ENCODE measurements around the gene KRT71. TPM values are rescaled to one million over a fixed set of nuclear protein-coding genes. Genes with fewer than 3 reads are reported as not detected.

KRT71 gene
- polyA plus RNA-seq, 1 donor = not detected

- peak; percentile 25 for DNase-seq (ENCODE audit: low read depth)
Observed at GRCh38 chr12:52539083-52539820, 13.7 kb downstream of the KRT71 start.

- DNase-seq (ENCODE audit: low read depth) = no peak
Observed at GRCh38 chr12:52537101-52537500, 15.8 kb downstream of the KRT71 start.

- no peak for DNase-seq (ENCODE audit: low read depth)
Observed at GRCh38 chr12:52535574-52535973, 17.4 kb downstream of the KRT71 start.

- no peak for DNase-seq (ENCODE audit: low read depth)
Observed at GRCh38 chr12:52534482-52534881, 18.5 kb downstream of the KRT71 start.

DNA sequence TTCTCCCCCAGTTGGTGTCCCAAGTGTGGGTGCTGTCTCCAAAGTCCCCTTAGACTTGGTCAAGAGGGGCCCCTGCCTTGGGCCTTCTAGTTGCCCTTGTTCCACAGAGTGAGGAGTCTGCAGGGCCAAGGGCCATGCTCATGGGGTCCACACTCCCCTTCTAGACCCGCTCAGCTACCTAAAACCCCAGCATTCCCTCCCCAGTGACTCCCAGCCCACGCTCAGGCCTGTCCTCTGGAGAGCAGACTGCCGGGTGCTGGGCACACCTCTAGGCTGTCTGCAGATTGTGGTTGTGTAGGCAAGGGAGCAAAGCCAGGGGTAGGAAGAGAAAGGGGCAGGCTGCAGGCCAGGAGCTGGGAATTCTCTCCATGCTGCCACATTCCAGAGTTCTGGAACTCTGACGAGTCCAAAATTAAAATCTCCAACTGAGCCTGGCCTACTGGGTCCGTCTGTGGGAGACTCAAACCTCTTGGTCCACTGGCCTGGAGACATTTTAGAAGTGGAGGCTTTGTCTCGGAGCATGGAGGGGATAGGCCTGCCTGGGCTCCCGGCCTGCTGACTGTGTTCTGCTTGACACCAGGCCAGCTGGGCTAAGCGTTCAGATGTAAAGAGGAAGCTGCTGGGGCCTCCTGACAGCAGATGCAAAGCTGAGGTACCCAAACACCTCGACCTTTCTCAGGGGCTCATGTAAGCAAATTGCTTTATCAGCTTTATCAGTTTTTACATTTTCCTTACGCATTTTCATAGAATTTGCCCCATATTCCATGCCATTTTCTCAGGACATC is 19.1 kb downstream of the KRT71 start:
- no peak for DNase-seq (ENCODE audit: low read depth)

GRCh38 chr12:52532636-52533035 is 20.3 kb downstream of the KRT71 start:
- DNase-seq (ENCODE audit: low read depth) = no peak

DNA sequence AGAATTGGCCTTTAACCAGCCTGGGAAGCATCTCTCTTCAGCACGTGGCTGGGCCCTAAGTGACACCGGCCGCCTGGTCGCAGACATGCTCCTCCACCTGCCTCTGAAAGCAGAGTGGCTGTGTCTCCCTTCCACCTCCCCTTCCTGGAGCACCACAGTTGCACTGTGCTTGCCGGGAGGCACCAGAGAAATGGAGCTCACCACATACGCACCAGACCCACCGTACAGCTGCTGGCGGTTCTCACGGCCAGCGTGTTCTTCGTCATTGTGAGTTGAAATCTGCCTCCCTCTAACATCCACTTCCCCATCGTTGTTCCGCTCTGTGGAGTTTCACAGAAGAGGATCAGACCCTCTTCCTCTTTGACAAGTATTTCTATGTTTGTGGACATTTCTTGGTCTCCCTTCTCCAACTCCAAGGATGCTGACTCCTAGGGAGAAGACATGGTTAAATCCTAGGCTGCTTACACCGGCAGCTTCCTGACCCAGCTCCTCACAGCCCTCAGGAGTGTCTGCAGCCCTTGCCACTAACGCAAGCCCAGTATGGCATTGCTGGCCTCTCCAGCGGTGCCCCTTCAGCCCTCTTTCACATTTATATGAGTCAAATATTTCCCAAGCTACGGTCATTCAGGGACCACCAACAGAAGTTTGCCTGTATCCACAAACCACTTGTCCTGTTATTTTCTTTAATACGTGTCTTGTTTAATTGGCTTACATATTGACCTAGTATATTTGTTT is 21.2 kb downstream of the KRT71 start:
- no peak for DNase-seq (ENCODE audit: low read depth)

DNA sequence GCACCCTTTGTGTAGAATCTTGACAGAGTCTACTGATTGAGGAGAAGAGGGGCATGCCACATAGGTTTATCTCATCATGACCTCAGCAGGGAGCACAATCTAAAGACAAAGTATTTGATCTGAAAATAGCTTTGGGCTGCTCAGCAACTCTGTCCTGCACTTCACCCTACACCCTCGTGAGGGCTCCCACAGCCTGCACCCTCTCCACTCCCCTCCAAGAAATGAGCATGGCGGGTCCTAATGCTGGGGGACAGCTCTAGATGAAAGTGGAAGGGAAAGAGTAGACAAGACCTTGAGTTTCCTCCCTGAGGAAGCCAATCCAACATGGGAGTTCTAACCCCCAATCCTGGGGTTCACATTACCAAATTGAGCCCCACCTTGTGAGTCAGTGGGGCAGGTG is 22.0 kb downstream of the KRT71 start:
- no peak for DNase-seq (ENCODE audit: low read depth)

GRCh38 chr12:52530366-52530765 is 22.6 kb downstream of the KRT71 start:
- DNase-seq (ENCODE audit: low read depth) = no peak

GRCh38 chr12:52529846-52530245 is 23.1 kb downstream of the KRT71 start:
- DNase-seq (ENCODE audit: low read depth) = no peak

DNA sequence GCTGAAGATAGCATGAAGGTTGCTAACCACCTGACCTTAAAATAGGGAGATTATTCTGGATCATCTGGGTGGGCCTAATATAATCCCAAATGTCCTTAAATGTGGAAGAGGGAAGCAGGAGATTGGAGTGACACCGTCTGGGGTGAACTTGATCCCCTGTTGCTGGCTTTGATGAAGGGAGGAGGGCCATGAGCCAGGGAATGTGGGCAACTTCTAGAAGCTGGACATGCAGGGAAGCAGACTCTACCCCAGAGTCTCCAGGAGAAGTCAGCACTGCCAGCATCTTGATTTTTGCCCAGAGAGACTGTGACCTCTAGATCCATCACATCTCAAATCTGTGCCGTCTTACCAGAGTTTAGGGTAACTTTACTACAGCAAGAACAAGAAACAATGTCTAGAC is 23.5 kb downstream of the KRT71 start:
- no peak for DNase-seq (ENCODE audit: low read depth)

DNA sequence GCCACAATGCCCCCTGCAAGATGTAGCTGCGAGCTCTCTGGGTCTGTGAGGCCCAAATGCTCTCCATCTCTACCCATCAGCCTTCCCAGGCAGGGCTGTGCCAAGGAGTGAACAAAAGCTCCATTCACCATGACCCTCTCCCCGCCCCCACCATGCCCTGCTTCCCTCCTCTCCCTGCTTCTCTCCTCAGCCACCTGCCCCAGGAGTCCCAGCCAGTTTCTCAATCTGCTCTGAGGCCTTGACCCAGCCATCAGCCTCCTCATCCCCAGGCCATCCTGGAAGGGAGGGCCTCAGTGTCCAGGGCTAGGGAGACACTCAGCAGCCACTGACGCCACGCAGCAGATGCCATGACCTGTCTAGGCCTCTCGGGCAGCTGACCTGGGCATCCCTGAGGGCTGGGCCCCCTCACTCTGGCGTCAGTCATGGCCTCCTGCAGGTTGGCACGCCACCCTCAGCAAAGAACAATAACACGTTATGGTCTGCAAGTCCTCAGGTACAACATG is 24.3 kb downstream of the KRT71 start:
- DNase-seq (ENCODE audit: low read depth) = no peak

DNA sequence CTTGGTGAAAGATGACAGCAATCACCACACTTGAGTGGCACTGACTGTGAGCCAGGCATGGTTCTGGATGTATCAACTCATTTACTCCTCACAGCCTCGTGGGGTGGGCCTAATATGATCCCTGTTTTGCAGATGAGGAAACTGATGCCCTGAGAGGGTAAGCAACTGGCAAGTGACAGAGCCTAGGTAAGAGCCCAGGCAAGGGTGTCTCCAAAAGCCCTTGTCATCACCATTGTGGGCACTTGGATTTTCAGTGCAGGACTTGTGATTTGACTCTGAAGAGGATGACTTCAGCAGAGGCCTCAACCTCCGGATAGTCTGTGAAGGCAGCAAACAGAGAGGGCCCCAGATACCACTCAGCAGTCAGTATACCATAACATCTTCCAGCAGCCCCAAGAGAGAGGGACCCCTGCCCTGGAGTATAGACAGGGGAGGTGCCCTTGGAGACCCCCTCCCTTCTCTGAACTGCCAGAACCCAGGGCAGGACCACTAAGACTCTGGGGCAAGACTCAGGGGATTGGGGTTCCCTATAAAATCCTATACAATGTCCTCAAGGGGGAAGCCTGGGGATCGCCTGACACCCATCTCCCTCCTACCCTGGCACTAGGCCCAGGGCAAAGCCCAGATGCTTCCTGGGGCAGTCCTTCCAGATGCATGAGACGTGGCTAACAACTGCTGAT is 25.7 kb downstream of the KRT71 start:
- no peak for DNase-seq (ENCODE audit: low read depth)

DNA sequence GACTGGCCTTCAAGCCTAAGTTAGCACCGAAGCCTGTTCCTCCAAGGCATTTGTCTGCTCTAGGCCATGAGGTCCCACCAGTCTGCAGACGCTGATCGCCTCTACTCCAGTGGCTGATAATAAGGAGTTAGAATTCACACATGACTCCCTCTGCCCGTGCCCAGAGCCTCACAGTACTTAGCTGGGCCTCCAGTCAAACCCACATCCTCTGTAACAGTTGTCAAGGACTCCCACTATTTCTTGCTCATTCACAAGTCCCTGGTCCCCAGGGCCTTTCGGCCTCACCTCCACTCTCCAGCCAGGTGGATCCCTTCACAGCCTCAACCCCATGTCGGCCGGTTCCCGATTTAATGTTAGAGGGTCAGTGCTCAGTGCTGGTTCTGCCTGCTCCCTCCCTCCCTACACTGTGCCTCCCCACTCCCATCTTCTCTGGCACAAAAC is 26.4 kb downstream of the KRT71 start:
- DNase-seq (ENCODE audit: low read depth) = no peak

DNA sequence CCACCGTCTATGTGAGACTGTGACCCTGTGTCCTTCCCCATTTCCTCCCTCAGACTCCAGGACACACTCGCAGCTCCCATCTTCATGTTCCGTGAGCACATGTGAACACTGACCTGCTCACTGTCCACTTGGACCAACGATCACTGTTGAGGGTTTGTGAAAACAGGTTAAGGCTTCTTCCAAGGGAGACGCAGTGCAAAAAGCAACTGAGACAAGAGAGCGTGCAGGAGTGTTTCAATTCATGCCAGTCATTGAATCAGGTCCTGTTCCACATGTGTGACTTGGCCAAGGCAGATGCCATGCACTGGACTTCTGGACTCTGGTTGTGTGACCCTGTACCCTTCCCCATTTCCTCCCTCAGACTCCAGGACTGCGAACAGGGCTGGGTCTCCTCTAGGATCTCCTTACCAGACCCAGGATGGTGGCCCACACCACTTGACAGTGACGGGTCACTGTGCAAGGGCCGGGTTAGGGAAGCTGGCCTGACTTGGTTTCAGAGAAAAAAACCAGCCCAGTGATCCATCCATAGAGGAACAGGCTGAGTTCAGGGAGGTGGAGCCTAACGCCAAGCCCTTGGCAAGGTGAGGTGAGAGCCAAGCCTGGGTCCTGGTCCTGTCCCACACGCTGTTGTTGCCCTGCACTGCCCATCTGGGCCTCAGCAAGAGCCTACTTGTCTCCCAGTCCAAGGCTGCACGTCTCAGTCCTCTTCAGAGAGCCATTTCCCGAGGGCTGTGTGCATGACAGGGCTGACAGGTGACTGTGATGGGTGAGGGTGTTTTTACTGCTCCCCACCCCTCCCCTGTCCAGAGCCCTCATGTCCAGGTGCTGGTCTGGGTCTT is 27.1 kb downstream of the KRT71 start:
- no peak for DNase-seq (ENCODE audit: low read depth)

- DNase-seq (ENCODE audit: low read depth) = no peak
Observed at GRCh38 chr12:52524898-52525591, 27.9 kb downstream of the KRT71 start.

DNA sequence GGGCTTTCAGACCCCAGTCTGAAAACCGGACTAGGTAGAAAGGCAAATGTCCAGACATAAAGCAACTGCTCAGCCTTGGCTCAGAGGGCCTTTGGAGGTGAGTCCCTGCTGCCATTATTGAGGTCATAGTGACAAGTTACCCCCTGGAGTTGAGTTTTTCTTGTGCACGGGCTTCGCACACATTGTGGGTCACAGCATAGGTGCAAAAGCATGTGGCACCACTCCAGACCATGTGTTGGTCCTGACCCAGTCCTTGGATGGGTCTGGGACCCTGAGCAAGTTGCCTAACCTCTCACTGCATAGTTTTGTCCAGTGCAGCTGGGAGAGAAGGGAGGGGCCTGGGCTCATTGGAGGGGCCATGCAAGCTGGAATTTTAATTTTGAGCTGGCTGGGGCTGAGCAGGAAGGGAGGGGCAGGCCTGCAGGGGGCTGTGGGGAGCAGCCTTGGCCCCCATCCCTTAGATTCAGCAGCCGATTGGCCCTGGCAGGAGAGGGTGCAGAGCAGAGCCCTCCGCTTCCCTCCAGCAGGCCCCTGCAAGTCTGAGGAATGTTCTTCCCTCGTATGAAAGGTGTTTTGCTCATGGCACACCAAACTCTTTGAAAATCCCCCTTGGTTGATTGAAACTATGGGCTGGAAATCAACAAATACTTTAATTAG is 28.6 kb downstream of the KRT71 start:
- no peak for DNase-seq (ENCODE audit: low read depth)

DNA sequence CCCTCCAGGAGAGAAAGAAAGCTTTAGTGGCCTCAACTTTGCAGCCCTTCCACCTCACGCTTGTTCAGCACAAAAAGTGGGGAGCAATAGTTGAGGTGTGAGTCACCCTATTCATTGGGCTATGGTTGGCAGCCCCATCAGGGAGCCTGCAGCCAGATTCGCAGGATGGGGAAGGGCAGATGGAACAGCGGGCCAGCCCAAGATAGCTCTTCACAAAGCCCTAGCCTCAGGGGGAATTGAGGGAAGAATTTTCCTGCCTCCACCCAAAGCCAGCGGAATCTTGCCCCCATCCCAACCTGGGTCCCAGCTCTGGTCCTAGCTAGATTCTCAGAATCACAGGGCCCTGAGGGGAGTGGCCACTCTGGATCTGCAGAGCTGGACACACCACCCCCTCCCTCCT is 29.1 kb downstream of the KRT71 start:
- DNase-seq (ENCODE audit: low read depth) = no peak

DNA sequence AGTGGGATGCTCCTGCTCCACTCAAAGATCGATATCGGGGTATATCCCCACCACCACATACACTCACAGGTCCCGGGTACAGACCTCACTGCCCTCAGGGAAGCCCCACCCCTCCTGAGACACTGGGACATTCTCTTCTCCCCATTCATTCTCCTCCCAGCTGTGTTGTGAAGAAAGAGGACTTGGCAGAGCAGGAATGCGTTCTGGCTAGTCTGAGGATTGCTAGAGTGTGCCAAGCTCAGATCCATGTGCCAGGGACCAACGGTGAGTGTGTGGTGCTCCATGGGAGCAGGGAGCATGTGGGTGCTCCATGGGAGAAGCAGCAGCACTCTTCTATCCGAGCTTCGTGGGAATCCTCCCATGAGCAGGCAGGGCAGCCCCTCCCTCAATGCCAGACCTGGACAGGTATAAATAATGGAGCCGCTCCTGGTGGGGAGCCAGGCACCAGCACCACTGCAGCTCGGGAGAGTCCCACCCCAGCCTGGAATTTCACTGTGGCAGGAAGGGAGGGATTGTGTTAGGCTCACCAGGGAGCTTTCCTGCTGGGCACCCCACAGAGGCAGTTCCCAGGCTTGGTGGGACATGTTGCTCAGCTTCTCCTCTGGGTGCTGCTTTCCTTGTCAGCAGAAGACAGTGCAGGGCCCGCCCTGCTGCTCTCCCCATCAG is 30.5 kb downstream of the KRT71 start:
- DNase-seq (ENCODE audit: low read depth) = no peak
